ENCODE measurements around the gene KCNJ9.

GRCh38 chr1:160116283-160117147 is 35.2 kb downstream of the KCNJ9 start:
- TF ChIP-seq CTCF (IDR thresholded peaks at IDR 0.05): no peak
- TF ChIP-seq POLR2A (IDR thresholded peaks at IDR 0.05): no peak
